GM19468 (cell line): ENCODE results near the gene MTF1.
"Not testable (repeated sequence)": the region's sequence is repeated elsewhere in the genome, so short reads cannot be mapped to it uniquely, and the experiment has no call there.

Source experiments
- ATAC-seq: cut with Tn5 transposase; IDR thresholded peaks from one replicate; pipeline ENCODE4 v1.9.1; 2021; ENCODE audit warnings: mild to moderate bottlenecking, moderate library complexity, moderate number of reproducible peaks; ENCODE audit not compliant: unreplicated experiment; ENCODE audit errors: extremely low read depth

MTF1 gene

GRCh38 chr1:37797750-37798345 lies 61.5 kb downstream of the MTF1 start:
- ATAC-seq: no peak

- no peak for ATAC-seq
Observed at GRCh38 chr1:37795340-37796125, 63.9 kb downstream of the MTF1 start.

- ATAC-seq: no peak
Observed at GRCh38 chr1:37794372-37795339, 64.7 kb downstream of the MTF1 start.

GRCh38 chr1:37793773-37794371 lies 65.5 kb downstream of the MTF1 start, which contains the start of gene MANEAL:
TSS of gene MANEAL (plus strand) at chr1:37793847. CDS start at chr1:37794183, 336 bp downstream.
- no peak for ATAC-seq

GRCh38 chr1:37792943-37793686 lies 66.3 kb downstream of the MTF1 start:
- no peak for ATAC-seq

- no peak for ATAC-seq
Observed at GRCh38 chr1:37782491-37782890, 76.9 kb downstream of the MTF1 start.

DNA sequence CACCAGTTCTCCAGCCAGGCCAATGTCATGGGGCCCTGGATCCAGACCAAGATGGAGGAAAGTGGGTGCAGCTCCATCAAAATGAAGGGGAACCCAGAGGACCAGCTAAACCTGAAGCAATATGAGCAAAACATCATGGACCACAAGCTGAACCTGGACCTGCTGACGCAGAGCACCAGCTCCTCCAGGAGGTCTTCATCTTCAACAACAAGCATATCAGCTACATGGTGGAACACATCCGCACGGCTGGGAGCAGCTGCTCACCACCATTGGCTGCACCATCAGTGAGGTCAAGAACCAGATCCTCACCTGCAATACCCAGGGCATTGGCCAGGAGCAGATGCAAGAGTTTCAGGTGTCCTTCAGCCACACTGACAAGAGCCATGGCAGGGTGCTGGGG lies 80.7 kb downstream of the MTF1 start:
- no peak for ATAC-seq

DNA sequence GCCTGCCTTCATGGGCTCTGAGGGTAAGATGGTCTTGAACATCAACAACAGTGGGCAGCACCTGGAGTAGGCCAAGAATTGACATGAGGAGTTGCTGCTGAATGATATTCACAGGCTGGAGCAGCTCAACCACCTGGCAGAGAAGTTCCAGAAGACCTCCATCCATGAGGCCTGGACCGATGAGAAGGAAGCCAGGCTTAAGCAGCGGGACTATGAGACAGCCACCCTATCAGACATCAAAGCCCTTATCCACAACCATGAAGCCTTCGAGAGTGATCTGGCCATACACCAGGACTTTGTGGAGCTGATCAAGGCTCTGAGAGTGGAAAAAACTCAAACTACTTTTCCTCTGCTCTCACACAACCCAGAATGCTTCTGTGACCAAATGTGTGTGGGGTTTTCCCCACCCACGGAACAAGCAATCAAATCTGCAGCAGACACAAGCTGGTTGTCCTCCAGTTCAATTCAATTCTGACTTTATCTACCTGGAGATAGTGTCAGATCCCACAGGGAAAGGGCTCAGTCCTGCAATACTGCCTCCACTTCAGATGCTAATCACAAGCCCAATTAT lies 82.4 kb downstream of the MTF1 start:
- ATAC-seq: no peak

DNA sequence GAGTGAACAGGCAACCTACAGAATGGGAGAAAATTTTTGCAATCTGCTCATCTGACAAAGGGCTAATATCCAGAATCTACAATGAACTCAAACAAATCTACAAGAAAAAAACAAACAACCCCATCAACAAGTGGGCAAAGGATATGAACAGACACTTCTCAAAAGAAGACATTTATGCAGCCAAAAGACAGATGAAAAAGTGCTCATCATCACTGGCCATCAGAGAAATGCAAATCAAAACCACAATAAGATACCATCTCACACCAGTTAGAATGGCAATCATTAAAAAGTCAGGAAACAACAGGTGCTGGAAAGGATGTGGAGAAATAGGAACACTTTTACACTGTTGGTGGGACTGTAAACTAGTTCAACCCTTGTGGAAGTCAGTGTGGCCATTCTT lies 88.0 kb downstream of the MTF1 start:
- not testable (repeated sequence) for ATAC-seq

DNA sequence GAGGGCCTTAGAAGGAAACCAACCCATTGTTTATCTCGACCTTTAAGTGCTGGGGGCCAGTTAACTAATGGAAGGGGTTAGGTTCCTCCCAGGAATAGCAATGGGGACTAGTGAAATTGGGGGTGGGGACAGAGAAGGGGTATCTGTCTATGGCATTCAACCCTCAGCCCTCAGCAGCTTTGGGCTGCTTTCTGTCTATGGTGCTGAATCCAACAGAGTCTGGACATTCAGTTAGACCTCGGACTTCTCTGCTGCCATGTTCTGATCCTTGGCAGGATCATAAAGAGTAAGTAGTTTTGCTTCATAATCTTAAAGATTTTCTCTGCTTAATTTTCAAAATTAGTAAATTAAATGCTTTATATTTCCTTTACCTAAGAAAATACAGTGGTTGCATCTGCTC lies 91.9 kb downstream of the MTF1 start:
- ATAC-seq: no peak

DNA sequence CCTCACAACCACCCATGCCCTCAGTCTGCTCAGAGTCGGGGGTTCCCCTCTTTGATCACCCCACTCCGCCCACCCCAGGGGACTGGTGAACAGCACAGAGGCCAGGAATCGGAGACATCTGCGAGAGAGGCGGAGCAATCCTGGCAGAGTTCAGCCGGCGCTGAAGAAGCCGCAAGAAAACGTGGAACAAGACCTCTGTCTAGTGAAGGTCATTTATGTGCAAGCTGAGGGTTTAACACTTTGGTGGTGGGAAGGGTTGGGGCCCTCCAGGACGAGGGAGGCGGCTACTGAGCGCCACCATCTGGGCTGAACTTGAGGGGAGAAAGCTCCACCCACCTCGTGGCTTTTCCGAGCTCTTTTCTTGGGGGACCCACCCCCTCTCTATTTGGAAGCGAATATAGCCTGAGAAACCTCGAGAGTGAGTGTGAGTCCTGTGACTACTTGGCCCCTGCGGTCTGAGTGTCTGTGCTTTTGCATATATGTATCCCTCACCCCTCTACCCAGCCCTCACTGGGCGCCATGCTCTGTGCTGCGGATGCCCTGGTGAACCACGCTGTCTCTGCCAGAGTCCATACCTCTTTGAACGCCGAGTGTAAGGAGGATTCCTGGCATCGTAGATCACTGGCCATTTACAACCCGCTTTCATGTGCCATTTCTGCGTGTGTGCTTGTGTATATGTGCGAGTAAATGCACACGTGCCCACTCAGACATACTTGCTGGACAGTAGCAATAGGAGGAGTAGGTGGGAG lies 93.3 kb downstream of the MTF1 start:
- ATAC-seq: no peak

DNA sequence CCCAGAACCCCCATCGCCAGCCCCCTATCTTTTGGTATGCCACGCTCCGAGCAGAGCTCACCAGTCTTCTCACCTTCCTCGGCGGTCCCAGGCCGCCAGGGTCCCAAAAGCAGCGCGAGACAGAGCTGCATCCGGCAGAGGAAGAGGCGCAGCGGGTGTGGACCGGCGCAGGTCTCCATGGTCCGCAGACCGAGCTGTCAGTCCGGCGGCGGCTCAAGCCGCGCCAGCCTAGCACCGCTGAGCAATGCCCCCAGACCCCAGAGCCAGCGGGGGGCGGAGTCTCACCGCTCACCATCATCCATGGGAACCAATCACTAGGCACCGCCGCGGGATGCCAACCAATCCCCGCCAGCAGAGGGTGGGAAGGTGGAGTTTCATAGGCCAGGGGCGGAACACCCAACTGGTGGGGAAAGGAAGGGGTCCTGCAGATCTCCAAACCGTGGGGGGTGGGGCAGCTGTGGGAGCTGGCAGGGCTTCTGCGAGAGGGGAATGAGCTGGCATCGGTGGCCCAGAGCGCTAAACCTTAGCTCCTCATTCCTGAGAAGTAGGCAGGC lies 94.4 kb downstream of the MTF1 start, which contains the start of gene EPHA10:
EPHA10 (minus strand) TSS at position 233 of the 554 bp plus-strand sequence; CDS start at position 179, 54 bp downstream.
- no peak for ATAC-seq

GRCh38 chr1:37764414-37764825 lies 95.0 kb downstream of the MTF1 start:
- ATAC-seq: no peak

- no peak for ATAC-seq
Observed at GRCh38 chr1:37763791-37764413, 95.5 kb downstream of the MTF1 start.

DNA sequence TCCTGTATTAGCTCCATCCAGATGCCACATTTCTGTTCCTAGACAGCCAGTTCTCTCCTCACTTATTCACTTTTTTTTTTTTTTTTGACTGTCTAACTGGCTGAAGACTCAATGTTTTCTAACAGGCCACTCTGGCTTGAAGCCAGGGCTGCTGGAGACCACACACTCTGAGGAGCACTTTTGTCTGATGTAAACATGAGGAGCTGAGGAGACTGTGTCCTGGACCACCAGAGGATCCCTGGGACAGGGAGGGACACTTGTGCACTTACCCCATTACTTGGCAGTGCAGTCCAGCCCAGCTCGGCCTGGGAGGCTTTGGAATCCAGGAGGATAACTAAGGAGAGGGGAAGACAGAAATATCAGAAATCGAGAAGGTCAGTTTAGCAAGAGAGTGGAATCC lies 96.9 kb downstream of the MTF1 start:
- no peak for ATAC-seq

- ATAC-seq: no peak
Observed at GRCh38 chr1:37761416-37762095, 97.8 kb downstream of the MTF1 start.
